ENCODE results near the gene LBP. TPM values are rescaled to one million over a fixed set of nuclear protein-coding genes. Genes with fewer than 3 reads are reported as not detected.
A peak's percentile ranks its signal among the peaks of the same experiment; 100 is the strongest.

LBP gene
- total and polyA plus RNA-seq, 2 of the 13 experiments (the other 11 are each of a cell fraction or from before 2014, with no cell fraction given): 0.07 to 0.20 TPM

DNA sequence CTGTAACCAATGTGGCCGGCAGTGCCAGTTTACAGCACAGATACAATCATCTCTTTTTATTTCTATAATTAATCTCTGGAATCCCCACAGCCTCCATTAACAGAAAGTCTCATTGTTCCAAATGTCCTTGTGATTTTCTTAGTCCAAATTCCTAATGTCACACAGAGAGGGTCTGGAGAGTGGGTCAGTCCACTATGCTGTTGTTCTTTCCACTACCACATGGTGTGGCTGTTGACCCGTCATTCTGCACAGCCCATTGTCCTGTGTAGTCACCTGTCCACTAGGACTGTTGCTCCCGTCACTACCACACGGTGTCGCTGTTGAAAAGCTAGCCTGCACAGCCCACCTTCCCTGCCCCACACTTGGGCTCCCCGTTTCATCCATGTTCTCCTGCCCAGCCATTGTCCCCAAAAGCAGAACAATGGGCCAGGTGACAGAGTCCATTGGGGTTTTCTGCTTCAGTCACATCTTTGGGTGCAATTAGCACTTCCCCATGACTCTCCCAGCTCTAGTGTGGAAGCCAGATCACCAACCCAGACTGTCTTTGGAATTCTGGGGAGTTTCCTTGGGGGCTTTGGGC is 8.6 kb upstream of the LBP start (continued):
- TF ChIP-seq ZNF768 (CRISPR knock-in tag; IDR thresholded peaks at IDR 0.05): peak; percentile 48; the same call in 1 of the 2 replicates
- TF ChIP-seq SP140L (CRISPR knock-in tag; IDR thresholded peaks at IDR 0.05; ENCODE audit: borderline replicate concordance): no peak
- TF ChIP-seq, protein P1, sequence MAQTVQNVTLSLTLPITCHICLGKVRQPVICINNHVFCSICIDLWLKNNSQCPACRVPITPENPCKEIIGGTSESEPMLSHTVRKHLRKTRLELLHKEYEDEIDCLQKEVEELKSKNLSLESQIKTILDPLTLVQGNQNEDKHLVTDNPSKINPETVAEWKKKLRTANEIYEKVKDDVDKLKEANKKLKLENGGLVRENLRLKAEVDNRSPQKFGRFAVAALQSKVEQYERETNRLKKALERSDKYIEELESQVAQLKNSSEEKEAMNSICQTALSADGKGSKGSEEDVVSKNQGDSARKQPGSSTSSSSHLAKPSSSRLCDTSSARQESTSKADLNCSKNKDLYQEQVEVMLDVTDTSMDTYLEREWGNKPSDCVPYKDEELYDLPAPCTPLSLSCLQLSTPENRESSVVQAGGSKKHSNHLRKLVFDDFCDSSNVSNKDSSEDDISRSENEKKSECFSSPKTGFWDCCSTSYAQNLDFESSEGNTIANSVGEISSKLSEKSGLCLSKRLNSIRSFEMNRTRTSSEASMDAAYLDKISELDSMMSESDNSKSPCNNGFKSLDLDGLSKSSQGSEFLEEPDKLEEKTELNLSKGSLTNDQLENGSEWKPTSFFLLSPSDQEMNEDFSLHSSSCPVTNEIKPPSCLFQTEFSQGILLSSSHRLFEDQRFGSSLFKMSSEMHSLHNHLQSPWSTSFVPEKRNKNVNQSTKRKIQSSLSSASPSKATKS (CRISPR knock-in tag; IDR thresholded peaks at IDR 0.05): no peak
- peak; percentile 51; the same call in 1 of the 2 replicates for TF ChIP-seq CREB1 (IDR thresholded peaks at IDR 0.05)
- TF ChIP-seq CREB1 (CRISPR knock-in tag; IDR thresholded peaks at IDR 0.05): no peak
- TF ChIP-seq, protein P2, sequence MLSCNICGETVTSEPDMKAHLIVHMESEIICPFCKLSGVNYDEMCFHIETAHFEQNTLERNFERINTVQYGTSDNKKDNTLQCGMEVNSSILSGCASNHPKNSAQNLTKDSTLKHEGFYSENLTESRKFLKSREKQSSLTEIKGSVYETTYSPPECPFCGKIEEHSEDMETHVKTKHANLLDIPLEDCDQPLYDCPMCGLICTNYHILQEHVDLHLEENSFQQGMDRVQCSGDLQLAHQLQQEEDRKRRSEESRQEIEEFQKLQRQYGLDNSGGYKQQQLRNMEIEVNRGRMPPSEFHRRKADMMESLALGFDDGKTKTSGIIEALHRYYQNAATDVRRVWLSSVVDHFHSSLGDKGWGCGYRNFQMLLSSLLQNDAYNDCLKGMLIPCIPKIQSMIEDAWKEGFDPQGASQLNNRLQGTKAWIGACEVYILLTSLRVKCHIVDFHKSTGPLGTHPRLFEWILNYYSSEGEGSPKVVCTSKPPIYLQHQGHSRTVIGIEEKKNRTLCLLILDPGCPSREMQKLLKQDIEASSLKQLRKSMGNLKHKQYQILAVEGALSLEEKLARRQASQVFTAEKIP (CRISPR knock-in tag; IDR thresholded peaks at IDR 0.05; ENCODE audit: borderline replicate concordance): no peak
- TF ChIP-seq, protein P3, sequence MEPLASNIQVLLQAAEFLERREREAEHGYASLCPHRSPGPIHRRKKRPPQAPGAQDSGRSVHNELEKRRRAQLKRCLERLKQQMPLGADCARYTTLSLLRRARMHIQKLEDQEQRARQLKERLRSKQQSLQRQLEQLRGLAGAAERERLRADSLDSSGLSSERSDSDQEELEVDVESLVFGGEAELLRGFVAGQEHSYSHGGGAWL (CRISPR knock-in tag; IDR thresholded peaks at IDR 0.05): no peak
- TF ChIP-seq, protein P4, sequence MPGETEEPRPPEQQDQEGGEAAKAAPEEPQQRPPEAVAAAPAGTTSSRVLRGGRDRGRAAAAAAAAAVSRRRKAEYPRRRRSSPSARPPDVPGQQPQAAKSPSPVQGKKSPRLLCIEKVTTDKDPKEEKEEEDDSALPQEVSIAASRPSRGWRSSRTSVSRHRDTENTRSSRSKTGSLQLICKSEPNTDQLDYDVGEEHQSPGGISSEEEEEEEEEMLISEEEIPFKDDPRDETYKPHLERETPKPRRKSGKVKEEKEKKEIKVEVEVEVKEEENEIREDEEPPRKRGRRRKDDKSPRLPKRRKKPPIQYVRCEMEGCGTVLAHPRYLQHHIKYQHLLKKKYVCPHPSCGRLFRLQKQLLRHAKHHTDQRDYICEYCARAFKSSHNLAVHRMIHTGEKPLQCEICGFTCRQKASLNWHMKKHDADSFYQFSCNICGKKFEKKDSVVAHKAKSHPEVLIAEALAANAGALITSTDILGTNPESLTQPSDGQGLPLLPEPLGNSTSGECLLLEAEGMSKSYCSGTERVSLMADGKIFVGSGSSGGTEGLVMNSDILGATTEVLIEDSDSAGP (CRISPR knock-in tag; IDR thresholded peaks at IDR 0.05; ENCODE audit: borderline replicate concordance): no peak; the same call in 1 of the 2 replicates
- TF ChIP-seq CHCHD3 (CRISPR knock-in tag; IDR thresholded peaks at IDR 0.05): no peak
- TF ChIP-seq ZNF556 (CRISPR knock-in tag; IDR thresholded peaks at IDR 0.05; ENCODE audit: borderline replicate concordance): no peak
- 0 out of 2 replicates have a peak, but pooled peaks have one; percentile 79 for TF ChIP-seq ZNF572 (CRISPR knock-in tag; IDR thresholded peaks at IDR 0.05)
- TF ChIP-seq NONO (IDR thresholded peaks at IDR 0.05): no peak
- peak; percentile 57; the same call in 1 of the 2 replicates for TF ChIP-seq NONO (CRISPR knock-in tag; conservative IDR thresholded peaks at IDR 0.05)
- no peak for TF ChIP-seq ZNF781 (CRISPR knock-in tag; IDR thresholded peaks at IDR 0.05; ENCODE audit: borderline replicate concordance, not compliant biosample characterization)
- no peak for TF ChIP-seq FLYWCH1 (CRISPR knock-in tag; IDR thresholded peaks at IDR 0.05)
- TF ChIP-seq, protein P5, sequence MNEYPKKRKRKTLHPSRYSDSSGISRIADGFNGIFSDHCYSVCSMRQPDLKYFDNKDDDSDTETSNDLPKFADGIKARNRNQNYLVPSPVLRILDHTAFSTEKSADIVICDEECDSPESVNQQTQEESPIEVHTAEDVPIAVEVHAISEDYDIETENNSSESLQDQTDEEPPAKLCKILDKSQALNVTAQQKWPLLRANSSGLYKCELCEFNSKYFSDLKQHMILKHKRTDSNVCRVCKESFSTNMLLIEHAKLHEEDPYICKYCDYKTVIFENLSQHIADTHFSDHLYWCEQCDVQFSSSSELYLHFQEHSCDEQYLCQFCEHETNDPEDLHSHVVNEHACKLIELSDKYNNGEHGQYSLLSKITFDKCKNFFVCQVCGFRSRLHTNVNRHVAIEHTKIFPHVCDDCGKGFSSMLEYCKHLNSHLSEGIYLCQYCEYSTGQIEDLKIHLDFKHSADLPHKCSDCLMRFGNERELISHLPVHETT (CRISPR knock-in tag; conservative IDR thresholded peaks at IDR 0.05): no peak
- no peak for TF ChIP-seq POLR2AphosphoS5 (IDR thresholded peaks at IDR 0.05; ENCODE audit: low read depth, low read length)
- no peak for TF ChIP-seq MED13 (CRISPR knock-in tag; IDR thresholded peaks at IDR 0.05)
- TF ChIP-seq, protein P6, sequence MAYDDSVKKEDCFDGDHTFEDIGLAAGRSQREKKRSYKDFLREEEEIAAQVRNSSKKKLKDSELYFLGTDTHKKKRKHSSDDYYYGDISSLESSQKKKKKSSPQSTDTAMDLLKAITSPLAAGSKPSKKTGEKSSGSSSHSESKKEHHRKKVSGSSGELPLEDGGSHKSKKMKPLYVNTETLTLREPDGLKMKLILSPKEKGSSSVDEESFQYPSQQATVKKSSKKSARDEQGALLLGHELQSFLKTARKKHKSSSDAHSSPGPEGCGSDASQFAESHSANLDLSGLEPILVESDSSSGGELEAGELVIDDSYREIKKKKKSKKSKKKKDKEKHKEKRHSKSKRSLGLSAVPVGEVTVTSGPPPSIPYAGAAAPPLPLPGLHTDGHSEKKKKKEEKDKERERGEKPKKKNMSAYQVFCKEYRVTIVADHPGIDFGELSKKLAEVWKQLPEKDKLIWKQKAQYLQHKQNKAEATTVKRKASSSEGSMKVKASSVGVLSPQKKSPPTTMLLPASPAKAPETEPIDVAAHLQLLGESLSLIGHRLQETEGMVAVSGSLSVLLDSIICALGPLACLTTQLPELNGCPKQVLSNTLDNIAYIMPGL (CRISPR knock-in tag; IDR thresholded peaks at IDR 0.05; ENCODE audit: borderline replicate concordance in 1 of 2, low read depth in 1 of 2): peak; percentile 44 to 73; a peak in 3 of 4 replicates
- no peak for TF ChIP-seq ZFP1 (CRISPR knock-in tag; IDR thresholded peaks at IDR 0.05)
- no peak for TF ChIP-seq NFIB (CRISPR knock-in tag; IDR thresholded peaks at IDR 0.05; ENCODE audit: borderline replicate concordance)
